ENCODE measurements around the gene ZNF177. TPM values are rescaled to one million over a fixed set of nuclear protein-coding genes. Genes with fewer than 3 reads are reported as not detected.
"Not testable (repeated sequence)": the region's sequence is repeated elsewhere in the genome, so short reads cannot be mapped to it uniquely, and the experiment has no call there.

ZNF177 gene
- under 1 TPM; 0.69 to 0.75 TPM for total RNA-seq

DNA sequence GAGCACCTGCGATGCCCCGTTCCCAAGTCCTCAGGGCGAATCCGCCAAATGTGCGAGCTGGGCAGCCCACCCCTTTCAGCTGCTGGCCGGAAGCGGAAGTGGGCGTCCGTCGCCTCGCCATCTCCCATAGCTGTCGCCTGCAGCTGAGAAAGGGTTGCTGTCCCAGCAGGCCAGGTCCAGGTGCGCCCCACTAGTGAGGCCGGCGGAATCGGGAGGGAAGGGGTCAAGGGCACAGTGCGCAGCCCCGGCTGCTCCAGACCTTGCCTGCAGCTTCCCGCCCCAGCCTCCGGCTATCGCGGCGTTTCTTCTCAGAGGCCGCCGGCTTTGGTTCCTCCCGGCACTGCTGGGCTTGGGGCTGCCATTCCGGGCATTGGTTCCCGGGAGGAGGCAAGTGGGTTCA, at the start of gene ZNF177:
Gene ZNF177 (plus strand): TSS at position 109 of the 400 bp plus-strand sequence. CDS start 15,299 bp downstream, outside the sequence.
- H3K27me3 Mint-ChIP-seq, result peaks cover 6% of the 10 kb centered on the region
- peaks cover 47% of the 10 kb centered on the region for H3K9me3 Mint-ChIP-seq
- ChIA-PET CTCF (no interaction called here), POLR2A (no interaction called here)
- peaks cover 16% of the 10 kb centered on the region for H3K36me3 Mint-ChIP-seq (ENCODE audit: low read depth)
- no peak within 1 kb of the TSS for H3K4me3 Mint-ChIP-seq
- DNase-seq, result no peak
- peaks cover 4% of the 10 kb centered on the region for H3K4me1 Mint-ChIP-seq
- H3K27ac Mint-ChIP-seq, result no peak within 1 kb of the TSS

DNA sequence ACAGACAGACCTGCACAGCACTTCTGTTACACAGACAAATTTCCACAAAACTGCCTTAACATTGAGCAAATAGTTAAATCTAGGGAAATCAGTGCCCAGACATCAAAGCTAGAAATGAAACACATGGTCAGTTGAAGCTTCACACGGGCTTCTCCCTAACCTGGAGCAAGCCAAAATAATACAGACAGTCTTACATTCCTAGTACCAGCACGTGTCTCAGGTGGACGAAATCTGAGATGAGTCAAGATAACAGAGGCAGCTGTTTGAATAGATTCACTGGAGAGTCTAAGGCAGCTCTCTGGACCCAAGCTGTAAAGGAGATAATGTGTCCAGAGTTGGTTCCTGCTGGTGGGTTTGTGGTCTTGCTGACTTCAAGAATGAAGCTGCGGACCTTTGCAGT, 49.1 kb upstream of the ZNF177 start:
- H3K9me3 Mint-ChIP-seq, result peaks cover 34% of the 10 kb centered on the region
- ChIA-PET POLR2A (no interaction called here), CTCF (interaction anchor here (0.8 kb wide), 1 partner anchor 10 kb away, joined by 5 read pairs; the partner anchor contains the start of gene ZNF559)

DNA sequence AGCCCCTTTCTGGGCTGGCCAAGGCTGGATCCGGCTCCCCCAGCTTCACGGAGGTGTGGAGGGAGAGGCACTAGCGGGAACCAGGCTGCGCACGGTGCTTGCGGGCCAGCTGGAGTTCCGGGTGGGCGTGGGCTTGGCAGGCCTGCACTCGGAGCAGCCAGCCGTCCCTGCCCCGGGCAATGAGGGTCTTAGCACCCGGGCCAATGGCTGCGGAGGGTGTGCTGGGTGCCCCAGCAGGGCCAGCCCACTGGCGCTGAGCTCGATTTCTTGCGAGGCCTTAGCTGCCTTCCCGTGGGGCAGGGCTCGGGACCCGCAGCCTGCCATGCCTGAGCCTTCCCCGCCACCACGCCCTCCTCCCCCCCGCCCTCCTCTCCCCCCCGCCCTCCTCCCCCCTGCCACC, 41.5 kb upstream of the ZNF177 start:
- ChIA-PET POLR2A (no interaction called here), CTCF (no interaction called here)
- H3K27ac Mint-ChIP-seq, result no peak overlapping the region
- H3K9me3 Mint-ChIP-seq, result peaks cover 30% of the 10 kb centered on the region
- H3K4me1 Mint-ChIP-seq, result peaks cover 31% of the 10 kb centered on the region
- DNase-seq, result no peak
- H3K27me3 Mint-ChIP-seq, result no peaks in the 10 kb centered on the region
- H3K4me3 Mint-ChIP-seq, result no peak overlapping the region
- H3K36me3 Mint-ChIP-seq (ENCODE audit: low read depth), result peaks cover 34% of the 10 kb centered on the region

More for the DNA sequence above, 49.1 kb upstream of the ZNF177 start:
- H3K27me3 Mint-ChIP-seq, result no peaks in the 10 kb centered on the region
- peaks cover 10% of the 10 kb centered on the region for H3K4me1 Mint-ChIP-seq
- no peak overlapping the region for H3K27ac Mint-ChIP-seq
- H3K4me3 Mint-ChIP-seq, result no peak overlapping the region
- no peaks in the 10 kb centered on the region for H3K36me3 Mint-ChIP-seq (ENCODE audit: low read depth)
- no peak for DNase-seq

DNA sequence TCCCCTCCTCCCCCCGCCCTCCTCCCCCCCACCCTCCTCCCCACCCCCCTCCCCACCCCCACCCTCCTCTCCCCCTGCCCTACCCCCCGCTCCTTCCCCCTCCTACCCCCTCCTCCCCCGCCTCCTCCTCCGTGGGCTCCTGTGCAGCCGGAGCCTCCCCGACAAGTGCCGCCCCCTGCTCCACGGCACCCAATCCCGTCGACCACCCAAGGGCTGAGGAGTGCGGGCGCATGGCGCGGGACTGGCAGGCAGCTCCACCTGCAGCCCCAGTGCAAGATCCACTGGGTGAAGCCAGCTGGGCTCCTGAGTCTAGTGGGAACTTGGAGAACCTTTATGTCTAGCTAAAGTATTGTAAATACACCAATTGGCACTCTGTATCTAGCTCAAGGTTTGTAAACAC, 41.1 kb upstream of the ZNF177 start:
- DNase-seq, CTCF ChIA-PET, POLR2A ChIA-PET, H3K27me3 Mint-ChIP-seq, H3K27ac Mint-ChIP-seq, H3K4me3 Mint-ChIP-seq: not testable (repeated sequence)
- Mint-ChIP-seq H3K4me1 (peaks cover 31% of the 10 kb centered on the region), H3K9me3 (peaks cover 31% of the 10 kb centered on the region), H3K36me3 (ENCODE audit: low read depth) (peaks cover 35% of the 10 kb centered on the region)

DNA sequence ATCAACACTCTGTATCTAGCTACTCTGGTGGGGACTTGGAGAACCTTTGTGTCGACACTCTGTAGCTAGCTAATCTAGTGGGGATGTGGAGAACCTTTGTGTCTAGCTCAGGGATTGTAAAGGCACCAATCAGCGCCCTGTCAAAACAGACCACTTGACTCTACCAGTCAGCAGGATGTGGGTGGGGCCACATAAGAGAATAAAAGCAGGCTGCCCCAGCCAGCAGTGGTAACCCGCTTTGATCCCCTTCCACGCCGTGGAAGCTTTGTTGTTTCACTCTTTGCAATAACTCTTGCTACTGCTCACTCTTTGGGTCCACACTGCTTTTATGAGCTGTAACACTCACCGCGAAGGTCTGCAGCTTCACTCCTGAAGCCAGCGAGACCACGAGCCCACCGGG, 40.6 kb upstream of the ZNF177 start:
- POLR2A ChIA-PET, CTCF ChIA-PET, H3K27ac Mint-ChIP-seq, H3K27me3 Mint-ChIP-seq, DNase-seq: not testable (repeated sequence)
- peaks cover 37% of the 10 kb centered on the region for H3K36me3 Mint-ChIP-seq (ENCODE audit: low read depth)
- H3K9me3 Mint-ChIP-seq, result peaks cover 33% of the 10 kb centered on the region
- H3K4me1 Mint-ChIP-seq, result peaks cover 31% of the 10 kb centered on the region
- peak overlapping the region; percentile 6 for H3K4me3 Mint-ChIP-seq

DNA sequence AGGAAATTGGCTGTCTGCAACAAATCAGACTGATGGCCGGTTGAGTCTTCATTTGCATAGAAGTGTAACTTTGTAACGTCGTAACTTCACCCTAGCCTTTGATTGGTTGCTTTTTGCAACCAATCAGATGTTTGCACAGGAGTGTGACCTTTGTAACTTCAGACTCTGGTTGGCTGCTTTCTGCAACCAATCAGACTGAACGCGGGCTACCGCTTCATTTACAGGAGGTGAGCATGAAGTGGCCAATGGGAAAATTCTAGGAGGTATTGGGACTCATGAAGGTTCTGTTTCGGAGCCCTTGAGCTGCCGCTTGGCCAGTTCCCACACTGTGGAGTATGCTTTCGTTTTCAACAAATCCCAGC, 39.3 kb upstream of the ZNF177 start:
- H3K36me3 Mint-ChIP-seq (ENCODE audit: low read depth), result peaks cover 49% of the 10 kb centered on the region
- peak; percentile 61 for DNase-seq
- ChIA-PET CTCF (interaction anchor here (1.1 to 1.2 kb wide), 3 partner anchors 10 to 142 kb away, joined by 3 to 5 read pairs (median 4); no protein-coding TSS in a partner anchor), POLR2A (interaction anchor here (0.6 kb wide), 2 partner anchors 12 to 283 kb away, joined by 3 read pairs; no protein-coding TSS in a partner anchor)
- H3K27me3 Mint-ChIP-seq, result no peaks in the 10 kb centered on the region
- H3K9me3 Mint-ChIP-seq, result peaks cover 38% of the 10 kb centered on the region
- H3K4me1 Mint-ChIP-seq, result peaks cover 33% of the 10 kb centered on the region
- peak overlapping the region; percentile 85 for H3K4me3 Mint-ChIP-seq
- H3K27ac Mint-ChIP-seq, result peak overlapping the region; percentile 94

DNA sequence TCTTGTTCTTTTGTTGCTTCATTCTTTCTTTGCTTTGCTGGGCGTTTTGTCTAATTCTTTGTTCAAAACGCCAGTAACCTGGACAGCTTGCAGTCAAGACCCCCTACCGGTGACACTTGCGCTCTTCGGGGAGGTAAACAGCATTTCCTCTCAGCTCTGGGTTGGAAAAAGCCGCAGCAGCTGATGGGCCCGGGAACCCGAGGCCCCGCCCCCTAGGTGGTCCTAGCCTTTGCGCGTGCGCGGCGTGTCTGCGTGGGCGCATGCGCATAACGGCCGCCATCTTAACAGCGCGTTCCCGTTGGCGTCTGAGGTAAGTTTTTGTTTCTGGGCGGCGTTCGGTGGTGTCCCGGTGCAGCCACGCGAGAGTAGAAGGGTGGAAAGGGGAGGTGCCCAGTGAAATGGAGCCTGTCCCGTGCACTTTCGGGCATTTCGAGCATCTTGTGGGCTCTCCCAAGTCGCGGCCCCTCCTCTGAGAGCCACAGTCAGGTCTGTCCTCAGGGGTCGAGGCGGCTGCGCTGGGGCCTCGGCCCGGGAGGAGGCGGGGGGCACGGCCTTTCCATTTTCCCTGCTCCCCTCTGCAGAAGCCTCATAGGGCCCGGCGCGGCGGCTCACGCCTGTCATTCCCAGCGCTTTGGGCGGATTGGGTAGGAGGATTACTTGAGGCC, 38.8 kb upstream of the ZNF177 start, which contains the start of gene ZNF559:
Gene ZNF559 (plus strand): TSS at position 261 of the 665 bp plus-strand sequence. CDS start 14,371 bp downstream, outside the sequence.
- DNase-seq, result peak; percentile 95
- peak within 1 kb of the TSS; percentile 94 for H3K27ac Mint-ChIP-seq
- H3K4me3 Mint-ChIP-seq, result peak within 1 kb of the TSS; percentile 85
- peaks cover 53% of the 10 kb centered on the region for H3K36me3 Mint-ChIP-seq (ENCODE audit: low read depth)
- peaks cover 42% of the 10 kb centered on the region for H3K9me3 Mint-ChIP-seq
- peaks cover 33% of the 10 kb centered on the region for H3K4me1 Mint-ChIP-seq
- no peaks in the 10 kb centered on the region for H3K27me3 Mint-ChIP-seq
- ChIA-PET CTCF (interaction anchor here (1.1 to 1.2 kb wide), 3 partner anchors 10 to 143 kb away, joined by 3 to 5 read pairs (median 4); no protein-coding TSS in a partner anchor), POLR2A (interaction anchor here (0.6 kb wide), 2 partner anchors 13 to 282 kb away, joined by 3 read pairs; no protein-coding TSS in a partner anchor)

DNA sequence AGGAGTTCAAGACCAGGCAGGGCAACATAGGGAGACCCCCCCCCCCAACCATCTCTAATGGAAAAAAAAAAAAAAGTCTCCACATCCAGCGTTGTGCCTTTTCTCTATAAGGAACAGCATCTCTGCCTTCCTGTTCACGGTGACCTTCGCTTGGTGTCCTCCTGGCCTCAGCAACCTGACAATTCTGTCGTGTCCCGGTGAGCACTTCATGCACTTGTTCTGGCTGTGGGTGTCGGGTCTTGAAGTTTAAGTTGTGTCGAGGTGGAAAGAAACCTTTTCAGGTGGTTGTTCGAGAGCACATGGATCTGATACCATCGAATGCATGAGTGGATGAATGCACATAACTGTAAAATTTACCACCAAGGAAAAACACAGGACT, 38.2 kb upstream of the ZNF177 start:
- H3K4me1 Mint-ChIP-seq, result peaks cover 33% of the 10 kb centered on the region
- H3K4me3 Mint-ChIP-seq, result peak overlapping the region; percentile 85
- DNase-seq, result no peak
- no peaks in the 10 kb centered on the region for H3K27me3 Mint-ChIP-seq
- ChIA-PET POLR2A (no interaction called here), CTCF (interaction anchor here (1.2 kb wide), 1 partner anchor 11 kb away, joined by 5 read pairs; no protein-coding TSS in a partner anchor)
- peaks cover 46% of the 10 kb centered on the region for H3K9me3 Mint-ChIP-seq
- peak overlapping the region; percentile 94 for H3K27ac Mint-ChIP-seq
- H3K36me3 Mint-ChIP-seq (ENCODE audit: low read depth), result peaks cover 55% of the 10 kb centered on the region

DNA sequence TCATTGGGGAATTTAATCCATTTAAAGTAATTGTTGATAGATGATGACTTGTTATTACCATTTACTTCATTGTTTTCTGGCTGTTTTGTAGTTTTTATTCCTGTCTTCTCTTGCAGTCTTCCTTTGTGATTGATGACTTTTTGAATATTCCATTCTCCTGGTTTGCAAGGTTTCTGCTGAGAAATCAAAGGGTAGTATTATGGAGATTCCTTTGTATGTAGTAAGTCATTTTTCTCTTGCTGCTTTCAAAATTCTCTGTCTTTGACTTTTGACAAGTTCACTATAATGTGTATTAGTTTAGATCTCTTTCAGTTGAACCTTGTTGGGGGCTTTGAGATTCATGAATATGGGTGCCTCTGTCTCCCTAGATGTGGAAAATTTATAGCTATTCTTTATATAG, 32.8 kb upstream of the ZNF177 start:
- Mint-ChIP-seq H3K9me3 (peaks cover 57% of the 10 kb centered on the region), H3K27ac (no peak overlapping the region), H3K4me3 (no peak overlapping the region), H3K36me3 (ENCODE audit: low read depth) (peaks cover 71% of the 10 kb centered on the region), H3K27me3 (no peaks in the 10 kb centered on the region), H3K4me1 (peaks cover 8% of the 10 kb centered on the region)
- ChIA-PET CTCF (no interaction called here), POLR2A (no interaction called here)
- no peak for DNase-seq

DNA sequence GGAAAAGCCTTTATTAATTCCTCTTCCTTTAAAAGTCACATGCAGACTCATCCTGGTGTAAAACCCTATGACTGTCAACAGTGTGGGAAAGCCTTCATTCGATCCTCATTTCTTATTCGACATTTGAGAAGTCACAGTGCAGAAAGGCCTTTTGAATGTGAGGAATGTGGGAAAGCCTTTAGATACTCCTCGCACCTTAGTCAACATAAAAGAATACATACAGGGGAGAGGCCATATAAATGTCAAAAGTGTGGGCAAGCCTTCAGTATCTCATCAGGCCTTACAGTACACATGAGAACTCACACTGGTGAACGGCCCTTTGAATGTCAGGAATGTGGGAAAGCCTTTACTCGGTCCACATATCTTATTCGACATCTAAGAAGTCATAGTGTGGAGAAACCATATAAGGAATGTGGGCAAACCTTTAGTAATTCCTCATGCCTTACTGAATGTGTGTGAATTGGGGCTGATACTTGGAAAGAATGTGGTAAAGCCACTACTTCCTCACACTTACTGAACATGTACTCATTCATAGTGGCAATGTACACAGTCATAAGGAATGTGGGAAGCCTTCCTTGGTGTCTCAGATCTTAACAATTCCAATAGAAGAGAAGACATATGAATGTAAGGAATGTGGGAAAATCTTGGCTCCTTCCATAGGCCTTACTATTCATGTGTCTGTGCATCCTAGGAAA, 20.1 kb upstream of the ZNF177 start:
- no peak overlapping the region for H3K4me3 Mint-ChIP-seq
- H3K36me3 Mint-ChIP-seq (ENCODE audit: low read depth), result peaks cover 64% of the 10 kb centered on the region
- H3K9me3 Mint-ChIP-seq, result peaks cover 67% of the 10 kb centered on the region
- ChIA-PET POLR2A (no interaction called here), CTCF (no interaction called here)
- no peaks in the 10 kb centered on the region for H3K4me1 Mint-ChIP-seq
- no peak for DNase-seq
- H3K27ac Mint-ChIP-seq, result no peak overlapping the region
- H3K27me3 Mint-ChIP-seq, result no peaks in the 10 kb centered on the region

DNA sequence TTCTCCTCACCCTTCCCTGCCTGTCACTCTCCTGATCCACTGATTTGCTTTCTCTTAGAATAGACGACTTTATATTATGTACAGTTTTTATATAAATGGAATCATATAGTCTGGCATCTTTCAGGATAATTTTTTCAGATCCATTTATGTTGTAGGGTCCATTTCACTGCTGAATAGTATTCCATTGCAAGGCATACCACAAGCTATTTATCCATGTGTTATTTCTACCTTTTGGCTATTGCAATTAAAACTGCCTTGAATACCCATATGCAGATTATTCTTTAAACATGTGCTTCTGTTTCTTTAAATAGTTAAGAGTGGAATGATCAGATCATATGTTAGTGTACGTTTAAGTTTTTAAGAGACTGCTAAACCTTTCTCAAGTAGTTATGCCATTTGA, 17.8 kb upstream of the ZNF177 start:
- no peak overlapping the region for H3K27ac Mint-ChIP-seq
- peaks cover 44% of the 10 kb centered on the region for H3K36me3 Mint-ChIP-seq (ENCODE audit: low read depth)
- H3K4me1 Mint-ChIP-seq, result no peaks in the 10 kb centered on the region
- peaks cover 67% of the 10 kb centered on the region for H3K9me3 Mint-ChIP-seq
- POLR2A ChIA-PET, result no interaction called here
- CTCF ChIA-PET, result no interaction called here
- H3K4me3 Mint-ChIP-seq, result no peak overlapping the region
- DNase-seq, result no peak
- no peaks in the 10 kb centered on the region for H3K27me3 Mint-ChIP-seq

DNA sequence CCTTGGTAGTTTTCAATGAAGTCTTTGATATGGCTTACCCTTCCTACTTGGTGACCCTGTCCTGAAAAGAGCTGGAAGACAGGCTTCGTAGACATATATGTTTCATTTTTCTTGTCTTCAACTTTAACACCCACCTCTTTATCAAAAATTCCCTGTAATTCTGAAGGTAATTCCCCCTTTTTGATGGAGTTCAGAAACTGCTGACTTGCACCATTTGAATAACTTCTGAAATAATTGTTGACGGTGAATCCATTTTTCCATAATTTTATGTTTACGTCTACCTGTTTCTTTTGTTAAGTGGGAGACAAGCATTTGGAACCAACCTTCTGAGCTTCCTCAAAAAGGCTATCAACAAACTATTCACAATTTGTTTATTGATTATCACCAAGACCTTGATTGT, 14.6 kb upstream of the ZNF177 start:
- no peaks in the 10 kb centered on the region for H3K27me3 Mint-ChIP-seq
- peaks cover 22% of the 10 kb centered on the region for H3K36me3 Mint-ChIP-seq (ENCODE audit: low read depth)
- ChIA-PET CTCF (no interaction called here), POLR2A (no interaction called here)
- peaks cover 58% of the 10 kb centered on the region for H3K9me3 Mint-ChIP-seq
- H3K4me3 Mint-ChIP-seq, result no peak overlapping the region
- no peaks in the 10 kb centered on the region for H3K4me1 Mint-ChIP-seq
- no peak overlapping the region for H3K27ac Mint-ChIP-seq
- no peak for DNase-seq

DNA sequence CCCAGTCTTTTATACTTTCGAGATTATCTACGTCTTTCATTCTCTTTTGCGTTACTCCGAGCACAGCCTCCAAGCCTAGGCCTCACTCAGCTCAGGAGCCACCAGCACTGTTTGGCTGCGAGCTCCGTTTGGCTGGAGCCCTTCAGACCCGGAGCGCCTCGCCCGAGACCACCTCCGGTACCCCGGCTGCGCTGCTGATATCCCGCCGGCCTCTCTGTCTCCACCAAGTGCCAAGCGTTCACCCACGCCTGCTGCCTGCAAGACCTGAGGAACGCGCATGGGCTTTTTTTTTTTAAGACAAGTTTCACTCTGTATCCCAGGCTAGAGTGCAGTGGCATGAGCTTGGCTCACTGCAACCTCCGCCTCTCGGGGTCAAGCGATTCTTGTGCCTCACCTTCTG, 14.1 kb upstream of the ZNF177 start:
- Mint-ChIP-seq H3K27ac (no peak overlapping the region), H3K4me1 (no peaks in the 10 kb centered on the region), H3K36me3 (ENCODE audit: low read depth) (peaks cover 18% of the 10 kb centered on the region), H3K9me3 (peaks cover 56% of the 10 kb centered on the region), H3K27me3 (no peaks in the 10 kb centered on the region), H3K4me3 (no peak overlapping the region)
- ChIA-PET POLR2A (no interaction called here), CTCF (no interaction called here)
- DNase-seq, result no peak
